Measurements from ENCODE around the gene DNAJA3.

The DNAJA3 gene

GRCh38 chr16:4475880-4476788 is 50.5 kb downstream of the DNAJA3 start, which contains the start of gene HMOX2:
Gene HMOX2, plus strand, starts transcription at chr16:4476398. Its CDS starts 29,127 bp downstream, at chr16:4505525.
- peak; percentile 96 for DNase-seq (ENCODE audit: low spot score)

- peak; percentile 89 for DNase-seq (ENCODE audit: low spot score)
These were observed 52.3 kb downstream of the DNAJA3 start for GRCh38 chr16:4477966-4478365.

- no peak for DNase-seq (ENCODE audit: low spot score)
These were observed 55.9 kb downstream of the DNAJA3 start for GRCh38 chr16:4481526-4481925.

- DNase-seq (ENCODE audit: low spot score), result no peak
These were observed 56.3 kb downstream of the DNAJA3 start for GRCh38 chr16:4481963-4482362.

- no peak for DNase-seq (ENCODE audit: low spot score)
These were observed 60.6 kb downstream of the DNAJA3 start for GRCh38 chr16:4486126-4486893.

GRCh38 chr16:4487955-4488498 is 62.4 kb downstream of the DNAJA3 start:
- DNase-seq (ENCODE audit: low spot score), result peak; percentile 79

- DNase-seq (ENCODE audit: low spot score), result peak; percentile 20
These were observed 62.9 kb downstream of the DNAJA3 start for GRCh38 chr16:4488499-4488967.

- peak; percentile 91 for DNase-seq (ENCODE audit: low spot score)
These were observed 63.4 kb downstream of the DNAJA3 start for GRCh38 chr16:4489030-4489429.

- no peak for DNase-seq (ENCODE audit: low spot score)
These were observed 66.2 kb downstream of the DNAJA3 start for GRCh38 chr16:4491898-4492297.

GRCh38 chr16:4494746-4495490 is 69.2 kb downstream of the DNAJA3 start:
- peak; percentile 90 for DNase-seq (ENCODE audit: low spot score)

- peak; percentile 56 for DNase-seq (ENCODE audit: low spot score)
These were observed 70.1 kb downstream of the DNAJA3 start for GRCh38 chr16:4495766-4496165.

GRCh38 chr16:4496305-4496704 is 70.6 kb downstream of the DNAJA3 start:
- DNase-seq (ENCODE audit: low spot score), result peak; percentile 93

- peak; percentile 91 for DNase-seq (ENCODE audit: low spot score)
These were observed 73.0 kb downstream of the DNAJA3 start for GRCh38 chr16:4498546-4499195.

GRCh38 chr16:4499196-4499555 is 73.5 kb downstream of the DNAJA3 start:
- no peak for DNase-seq (ENCODE audit: low spot score)

- DNase-seq (ENCODE audit: low spot score), result peak; percentile 86
These were observed 74.6 kb downstream of the DNAJA3 start for GRCh38 chr16:4500272-4500671.

GRCh38 chr16:4501071-4501478 is 75.4 kb downstream of the DNAJA3 start:
- DNase-seq (ENCODE audit: low spot score), result no peak

- DNase-seq (ENCODE audit: low spot score), result peak; percentile 23
These were observed 79.9 kb downstream of the DNAJA3 start for GRCh38 chr16:4505356-4506147.
